OCI-LY1 (cell line): ENCODE measurements around the gene SYT2.

Source experiments
- EZH2 ChIP-seq: fragments of 200-600 bp; sonication (generic), shearing (Covaris generic); IDR thresholded peaks from 2 replicates; pipeline ENCODE4 v1.8.0; 2017; ENCODE audit warnings: borderline replicate concordance, mixed run types, mild to moderate bottlenecking, antibody characterized with exemption, low read length, moderate library complexity, mixed read lengths
- TF ChIP-seq, protein P1 (sequence below): fragments of 200-600 bp; sonication (generic), shearing (Covaris generic); IDR thresholded peaks from 2 replicates; pipeline ENCODE4 v1.5.1; 2017; ENCODE audit warnings: mild to moderate bottlenecking, antibody characterized with exemption, low read length, moderate library complexity, mixed read lengths

DNA sequence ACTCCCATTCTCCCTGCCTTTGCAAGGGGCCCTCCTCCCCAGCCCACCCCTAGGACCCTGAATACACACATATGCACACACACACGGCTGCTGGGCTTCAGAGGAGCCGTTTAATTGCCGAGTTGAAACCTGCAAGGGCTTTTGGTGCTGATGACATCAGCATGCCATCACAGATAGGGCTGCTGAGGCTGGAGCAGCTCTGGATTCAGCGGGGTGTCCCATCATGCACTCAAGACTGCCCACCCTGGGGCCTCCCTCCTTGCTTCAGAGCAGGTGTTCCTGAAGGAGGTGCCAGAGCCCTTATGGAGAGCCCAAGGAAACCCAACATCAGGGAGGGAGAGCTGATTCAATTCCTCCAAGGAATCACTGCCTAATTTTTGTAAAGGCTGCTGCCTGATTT lies 5.7 kb downstream of the SYT2 start:
- TF ChIP-seq, protein P1, sequence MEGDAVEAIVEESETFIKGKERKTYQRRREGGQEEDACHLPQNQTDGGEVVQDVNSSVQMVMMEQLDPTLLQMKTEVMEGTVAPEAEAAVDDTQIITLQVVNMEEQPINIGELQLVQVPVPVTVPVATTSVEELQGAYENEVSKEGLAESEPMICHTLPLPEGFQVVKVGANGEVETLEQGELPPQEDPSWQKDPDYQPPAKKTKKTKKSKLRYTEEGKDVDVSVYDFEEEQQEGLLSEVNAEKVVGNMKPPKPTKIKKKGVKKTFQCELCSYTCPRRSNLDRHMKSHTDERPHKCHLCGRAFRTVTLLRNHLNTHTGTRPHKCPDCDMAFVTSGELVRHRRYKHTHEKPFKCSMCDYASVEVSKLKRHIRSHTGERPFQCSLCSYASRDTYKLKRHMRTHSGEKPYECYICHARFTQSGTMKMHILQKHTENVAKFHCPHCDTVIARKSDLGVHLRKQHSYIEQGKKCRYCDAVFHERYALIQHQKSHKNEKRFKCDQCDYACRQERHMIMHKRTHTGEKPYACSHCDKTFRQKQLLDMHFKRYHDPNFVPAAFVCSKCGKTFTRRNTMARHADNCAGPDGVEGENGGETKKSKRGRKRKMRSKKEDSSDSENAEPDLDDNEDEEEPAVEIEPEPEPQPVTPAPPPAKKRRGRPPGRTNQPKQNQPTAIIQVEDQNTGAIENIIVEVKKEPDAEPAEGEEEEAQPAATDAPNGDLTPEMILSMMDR, result no peak
- no peak for TF ChIP-seq EZH2
